Mesendoderm (in vitro differentiated cells): ENCODE measurements around the gene HOXA11.

Experiments
- DNase-seq: peaks from one replicate; pipeline ENCODE4 v3.0.0; 2013
- H2AK5ac ChIP-seq: 2 replicates; pipeline ENCODE4 v1.6.1; 2013; ENCODE audit warnings: low read length, inconsistent platforms
- H2BK120ac ChIP-seq: 2 replicates; pipeline ENCODE4 v1.6.1; 2013; ENCODE audit warnings: low read depth, mild to moderate bottlenecking, low read length, moderate library complexity, mixed read lengths
- H2BK15ac ChIP-seq: replicated peaks from 2 replicates; pipeline ENCODE4 v1.6.1; 2013; ENCODE audit warnings: low read depth, mild to moderate bottlenecking, moderate library complexity
- H2BK5ac ChIP-seq: 2 replicates; pipeline ENCODE4 v1.6.1; 2013; ENCODE audit warnings: low read length, inconsistent platforms
- H3K18ac ChIP-seq: 2 replicates; pipeline ENCODE4 v1.6.1; 2013; ENCODE audit warnings: mild to moderate bottlenecking, low read length, mixed read lengths
- H3K23ac ChIP-seq: one replicate; pipeline ENCODE4 v1.6.1; 2013; ENCODE audit warnings: low read length
- H3K27ac ChIP-seq: 2 replicates; pipeline ENCODE4 v1.5.1; 2013; ENCODE audit warnings: low read depth, mild to moderate bottlenecking, inconsistent platforms, low read length, moderate library complexity
- H3K27me3 ChIP-seq: 2 replicates; pipeline ENCODE4 v1.6.1; 2013; ENCODE audit warnings: low read length, control low read depth, mild to moderate bottlenecking, inconsistent platforms; ENCODE audit not compliant: insufficient read depth, poor library complexity
- H3K36me3 ChIP-seq: 2 replicates; pipeline ENCODE4 v1.6.1; 2013; ENCODE audit warnings: low read length, inconsistent platforms; ENCODE audit not compliant: control insufficient read depth, insufficient read depth
- H3K4ac ChIP-seq: one replicate; pipeline ENCODE4 v1.6.1; 2013; ENCODE audit warnings: low read depth, mild to moderate bottlenecking, low read length, moderate library complexity
- H3K4me1 ChIP-seq: 2 replicates; pipeline ENCODE4 v1.6.1; 2013; ENCODE audit warnings: low read depth, low read length, inconsistent platforms; ENCODE audit not compliant: control insufficient read depth
- H3K4me2 ChIP-seq: 2 replicates; pipeline ENCODE4 v1.6.1; 2013; ENCODE audit warnings: low read length
- H3K4me3 ChIP-seq: 2 replicates; pipeline ENCODE4 v1.5.1; 2013; ENCODE audit warnings: mild to moderate bottlenecking, low read length
- H3K56ac ChIP-seq: one replicate; pipeline ENCODE4 v1.6.1; 2013; ENCODE audit warnings: low read length
- H3K79me1 ChIP-seq: 2 replicates; pipeline ENCODE4 v1.6.1; 2013; ENCODE audit warnings: low read length, inconsistent platforms
- H3K79me2 ChIP-seq: 2 replicates; pipeline ENCODE4 v1.6.1; 2013; ENCODE audit warnings: mild to moderate bottlenecking, low read length; ENCODE audit not compliant: control insufficient read depth, insufficient read depth
- H3K9ac ChIP-seq: 2 replicates; pipeline ENCODE4 v1.6.1; 2013; ENCODE audit warnings: low read length, inconsistent platforms
- H4K5ac ChIP-seq: one replicate; pipeline ENCODE4 v1.6.1; 2013; ENCODE audit warnings: low read length
- H4K8ac ChIP-seq: one replicate; pipeline ENCODE4 v1.6.1; 2013; ENCODE audit warnings: low read depth, mild to moderate bottlenecking, control low read depth, low read length, moderate library complexity
- WGBS: extraction: QIAGEN DNeasy Blood & Tissue Kit; methylation state at CpG from one replicate; pipeline ENCODE4 v1.1.7; 2013; ENCODE audit warnings: low lambda C conversion rate, missing lambda C conversion rate; ENCODE audit not compliant: insufficient coverage; ENCODE audit errors: extremely low coverage; 5-methylcytosine and 5-hydroxymethylcytosine counted together

Gene HOXA11

DNA sequence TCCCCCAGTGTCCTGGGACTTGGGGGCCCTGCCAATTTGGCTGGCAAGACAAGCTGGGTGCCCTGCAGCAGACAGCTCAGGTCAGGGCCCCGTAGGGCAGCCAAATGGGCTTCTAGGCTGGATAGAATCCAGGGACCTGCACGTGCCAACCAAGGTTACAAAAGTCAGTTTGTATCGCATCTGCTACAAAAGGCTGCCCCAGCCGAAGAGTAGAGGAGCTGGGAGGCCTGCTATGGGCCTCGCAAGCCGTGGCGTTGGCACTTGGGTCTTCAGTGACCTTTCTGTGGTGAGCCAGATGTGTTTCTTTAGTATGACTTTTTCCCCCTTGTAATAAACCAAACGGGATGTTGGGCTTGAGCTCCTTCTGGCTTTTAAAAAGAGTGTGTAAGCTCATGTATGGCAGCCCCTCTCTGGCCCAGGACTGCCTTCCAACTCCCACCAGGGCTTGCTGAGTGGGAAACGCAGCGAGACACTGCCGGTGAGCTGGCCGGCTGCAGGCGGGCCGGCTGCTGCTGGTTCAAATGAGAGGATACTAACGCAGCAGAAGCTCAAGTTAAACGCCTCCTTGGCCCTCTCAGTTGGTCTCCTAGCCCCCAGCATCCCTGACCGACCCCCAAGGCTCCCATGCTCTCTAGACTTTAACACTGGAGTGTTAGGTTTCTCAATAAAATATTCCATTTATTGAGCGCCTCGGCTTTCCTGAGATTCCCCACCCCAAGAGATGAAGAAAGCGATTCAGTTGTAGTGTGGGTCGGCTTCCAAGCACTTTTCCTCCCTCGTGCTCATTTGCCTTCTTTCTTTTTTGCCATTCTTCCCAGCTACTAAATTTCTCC lies 7.9 kb downstream of the HOXA11 start:
- H4K8ac ChIP-seq: no peak overlapping the region
- no peak overlapping the region for H2BK15ac ChIP-seq
- H2AK5ac ChIP-seq: no peak overlapping the region
- no peak overlapping the region for H3K56ac ChIP-seq
- WGBS: no CpG with 5 or more reads among the region's 22 CpGs
- DNase-seq: no peak
- no peak overlapping the region for H2BK120ac ChIP-seq
- no peak overlapping the region for H2BK5ac ChIP-seq
- H4K5ac ChIP-seq: no peak overlapping the region
- H3K79me1 ChIP-seq: no peaks in the 10 kb centered on the region
- no peak overlapping the region for H3K9ac ChIP-seq
- H3K79me2 ChIP-seq: no peaks in the 10 kb centered on the region
- no peak overlapping the region for H3K23ac ChIP-seq
- H3K4me1 ChIP-seq: no peaks in the 10 kb centered on the region
- H3K27me3 ChIP-seq: peaks cover 93% of the 10 kb centered on the region
- H3K4ac ChIP-seq: no peak overlapping the region
- no peak overlapping the region for H3K4me2 ChIP-seq
- no peaks in the 10 kb centered on the region for H3K36me3 ChIP-seq
- no peak overlapping the region for H3K27ac ChIP-seq
- H3K4me3 ChIP-seq: no peak overlapping the region
- no peak overlapping the region for H3K18ac ChIP-seq

GRCh38 chr7:27176524-27176845 lies 8.5 kb downstream of the HOXA11 start:
- no peaks in the 10 kb centered on the region for H3K4me1 ChIP-seq
- H3K9ac ChIP-seq: no peak overlapping the region
- no peak overlapping the region for H3K4ac ChIP-seq
- no peak overlapping the region for H2BK15ac ChIP-seq
- H3K4me2 ChIP-seq: no peak overlapping the region
- no peaks in the 10 kb centered on the region for H3K79me2 ChIP-seq
- no peak overlapping the region for H4K5ac ChIP-seq
- H2BK5ac ChIP-seq: no peak overlapping the region
- no peak overlapping the region for H3K18ac ChIP-seq
- H3K56ac ChIP-seq: no peak overlapping the region
- no peak overlapping the region for H3K27ac ChIP-seq
- H3K4me3 ChIP-seq: no peak overlapping the region
- no peak overlapping the region for H4K8ac ChIP-seq
- no peaks in the 10 kb centered on the region for H3K79me1 ChIP-seq
- DNase-seq: no peak
- peak overlapping the region; percentile 31 for H3K23ac ChIP-seq
- peaks cover 93% of the 10 kb centered on the region for H3K27me3 ChIP-seq
- no peak overlapping the region for H2BK120ac ChIP-seq
- no CpG with 5 or more reads among the region's 3 CpGs for WGBS
- H3K36me3 ChIP-seq: no peaks in the 10 kb centered on the region
- H2AK5ac ChIP-seq: no peak overlapping the region

DNA sequence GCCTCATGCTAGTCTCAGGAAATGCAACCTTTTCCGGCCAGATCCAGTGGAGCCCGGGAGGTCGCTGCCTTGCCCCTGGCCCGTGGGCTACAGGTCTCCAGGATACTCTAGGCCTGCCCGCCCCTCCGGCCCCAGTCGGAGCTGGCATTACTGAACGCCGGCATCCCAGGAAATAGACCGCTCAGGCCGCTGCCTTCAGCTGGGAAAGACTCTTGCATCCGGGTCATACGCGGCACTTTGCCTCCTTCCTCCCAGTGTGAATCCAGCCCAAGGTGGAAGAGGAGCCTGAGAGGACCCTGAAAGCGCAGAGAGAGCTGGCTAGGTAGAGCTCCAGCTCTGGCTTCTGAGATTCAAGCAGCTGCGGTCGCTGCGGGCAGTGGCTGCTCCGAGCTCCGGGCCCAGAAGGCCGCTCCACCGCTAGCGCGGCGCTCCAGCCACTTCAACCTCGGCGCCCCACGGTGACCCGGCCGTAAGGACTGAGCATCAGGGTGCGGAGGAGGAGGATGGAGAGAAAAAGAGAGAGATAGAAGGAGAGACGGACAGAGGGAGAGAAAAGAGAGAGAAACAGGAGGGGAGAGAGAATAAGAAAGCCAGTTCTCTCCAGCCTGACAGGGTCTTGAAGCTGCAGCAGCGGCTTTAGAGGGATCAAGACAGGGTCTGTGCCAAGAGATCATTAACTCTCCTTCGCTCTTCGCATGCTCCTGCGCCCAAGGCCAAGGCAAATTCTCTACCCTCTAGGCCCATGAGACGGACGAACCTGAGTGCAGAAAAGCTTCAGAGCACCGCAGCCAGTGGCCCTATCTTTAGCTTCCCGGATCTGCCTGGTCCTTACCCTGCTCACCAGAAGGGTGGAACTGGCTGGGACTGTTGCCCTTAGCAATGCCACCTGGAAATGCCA lies 9.2 kb downstream of the HOXA11 start:
- no peak overlapping the region for H2BK15ac ChIP-seq
- H3K4me2 ChIP-seq: no peak overlapping the region
- no peak overlapping the region for H4K8ac ChIP-seq
- no peak overlapping the region for H2AK5ac ChIP-seq
- no peak overlapping the region for H3K4ac ChIP-seq
- no peaks in the 10 kb centered on the region for H3K79me1 ChIP-seq
- H3K27me3 ChIP-seq: peaks cover 95% of the 10 kb centered on the region
- H3K18ac ChIP-seq: no peak overlapping the region
- H2BK120ac ChIP-seq: no peak overlapping the region
- H3K36me3 ChIP-seq: no peaks in the 10 kb centered on the region
- no peak overlapping the region for H3K56ac ChIP-seq
- H3K9ac ChIP-seq: no peak overlapping the region
- no peaks in the 10 kb centered on the region for H3K4me1 ChIP-seq
- no peak overlapping the region for H3K4me3 ChIP-seq
- H2BK5ac ChIP-seq: no peak overlapping the region
- H3K79me2 ChIP-seq: no peaks in the 10 kb centered on the region
- H3K27ac ChIP-seq: no peak overlapping the region
- H3K23ac ChIP-seq: peak overlapping the region; percentile 31
- no CpG with 5 or more reads among the region's 40 CpGs for WGBS
- DNase-seq: no peak
- H4K5ac ChIP-seq: no peak overlapping the region

DNA sequence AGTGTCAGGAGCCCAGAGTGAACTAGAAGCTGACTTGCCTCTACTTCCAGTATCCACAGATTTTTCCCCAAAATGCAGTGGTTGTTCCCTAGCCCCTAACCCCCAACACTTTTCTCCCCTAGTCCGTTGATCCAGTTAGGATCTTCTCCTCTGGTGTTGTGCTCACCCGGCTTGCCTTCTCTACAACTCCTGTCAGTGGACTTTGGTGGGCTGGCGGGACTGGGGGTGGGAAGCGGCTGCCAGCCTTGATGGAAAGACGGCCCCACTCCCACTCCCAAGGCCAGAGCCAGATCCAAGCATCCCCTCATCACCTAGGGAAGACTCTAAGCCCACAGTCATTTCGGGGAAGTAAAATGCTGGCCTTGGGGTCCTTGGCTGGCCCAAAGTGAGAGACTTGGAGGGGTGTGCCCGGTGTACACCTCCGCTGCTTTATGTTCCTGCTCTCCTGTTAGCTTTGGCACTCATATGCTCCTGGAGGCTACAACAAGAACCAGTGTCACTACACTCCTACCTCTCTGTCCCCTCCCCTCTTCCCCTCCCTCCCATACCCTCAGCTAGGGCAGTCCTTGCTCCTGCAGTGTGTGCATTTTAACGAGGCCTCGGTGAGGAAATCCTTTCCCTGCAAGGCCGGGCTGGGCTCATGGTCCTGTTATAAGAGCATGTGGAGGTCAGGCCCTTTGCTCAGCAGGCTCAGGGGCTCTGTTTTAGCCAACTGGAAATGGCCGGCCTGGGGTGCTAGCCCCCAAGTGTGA lies 10.0 kb downstream of the HOXA11 start:
- peaks cover 89% of the 10 kb centered on the region for H3K27me3 ChIP-seq
- H3K9ac ChIP-seq: no peak overlapping the region
- H3K4ac ChIP-seq: no peak overlapping the region
- H2AK5ac ChIP-seq: no peak overlapping the region
- no CpG with 5 or more reads among the region's 12 CpGs for WGBS
- no peaks in the 10 kb centered on the region for H3K36me3 ChIP-seq
- DNase-seq: peak; percentile 52
- H3K79me2 ChIP-seq: no peaks in the 10 kb centered on the region
- no peak overlapping the region for H2BK15ac ChIP-seq
- H3K79me1 ChIP-seq: no peaks in the 10 kb centered on the region
- H3K4me2 ChIP-seq: no peak overlapping the region
- no peak overlapping the region for H3K27ac ChIP-seq
- H4K8ac ChIP-seq: no peak overlapping the region
- H3K4me1 ChIP-seq: no peaks in the 10 kb centered on the region
- H4K5ac ChIP-seq: no peak overlapping the region
- no peak overlapping the region for H3K23ac ChIP-seq
- H3K18ac ChIP-seq: no peak overlapping the region
- no peak overlapping the region for H3K4me3 ChIP-seq
- no peak overlapping the region for H2BK120ac ChIP-seq
- no peak overlapping the region for H3K56ac ChIP-seq
- H2BK5ac ChIP-seq: no peak overlapping the region

DNA sequence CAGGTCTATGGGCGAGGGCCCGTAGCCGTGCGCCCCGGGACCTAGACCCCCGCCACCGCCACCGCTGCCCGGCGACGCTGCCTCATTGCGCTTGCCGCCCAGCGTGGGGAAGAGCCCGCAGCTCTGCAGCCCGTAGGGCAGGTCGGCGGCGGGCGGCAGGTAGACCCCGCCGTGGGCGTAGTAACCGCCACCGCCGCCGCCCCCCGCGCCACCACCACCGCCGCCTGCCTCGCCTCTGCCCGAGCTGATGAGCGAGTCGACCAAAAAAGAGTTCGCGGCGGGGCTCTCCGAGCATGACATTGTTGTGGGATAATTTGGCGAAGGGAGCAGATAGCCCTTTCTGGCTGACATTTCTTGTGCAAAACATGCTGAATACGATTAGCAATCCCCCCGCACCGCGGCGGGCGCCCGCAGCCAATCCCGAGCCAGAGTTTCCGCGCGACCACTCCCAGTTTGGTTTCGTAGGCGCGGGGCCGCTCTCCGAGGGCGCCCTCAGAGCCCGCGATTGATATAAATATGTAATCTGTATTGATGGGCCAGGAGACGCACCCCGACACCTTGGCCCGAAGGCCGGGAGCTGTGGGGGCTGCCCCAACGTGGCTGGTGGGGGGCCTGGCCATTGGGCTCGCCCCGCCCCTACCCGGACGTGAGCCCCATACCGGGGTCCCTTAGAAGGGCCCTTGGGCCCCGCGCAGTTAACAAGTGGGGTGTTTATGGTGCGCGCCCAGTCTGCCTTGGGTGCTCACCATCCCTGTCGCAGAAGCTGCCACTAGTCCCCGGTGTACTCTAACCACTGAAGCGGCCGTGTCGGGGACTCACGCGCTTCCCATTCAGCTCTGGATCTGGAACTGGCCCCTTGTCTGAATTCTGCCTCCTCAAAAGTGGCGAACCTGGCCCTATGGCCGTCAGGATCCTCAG lies 10.8 kb downstream of the HOXA11 start, which contains the start of gene HOXA10:
Gene HOXA10, minus strand, starts transcription at position 365 of the 918 bp plus-strand sequence. Its CDS starts 14 bp downstream, at position 351.
- no peak within 1 kb of the TSS for H4K5ac ChIP-seq
- H3K27me3 ChIP-seq: peaks cover 89% of the 10 kb centered on the region
- H3K56ac ChIP-seq: peak within 1 kb of the TSS; percentile 25
- no peak within 1 kb of the TSS for H3K27ac ChIP-seq
- no peak within 1 kb of the TSS for H3K23ac ChIP-seq
- no peak within 1 kb of the TSS for H2BK120ac ChIP-seq
- no peak within 1 kb of the TSS for H2AK5ac ChIP-seq
- no peak within 1 kb of the TSS for H3K4me3 ChIP-seq
- H3K18ac ChIP-seq: peak within 1 kb of the TSS; percentile 5
- H4K8ac ChIP-seq: no peak within 1 kb of the TSS
- no peak within 1 kb of the TSS for H3K9ac ChIP-seq
- no peaks in the 10 kb centered on the region for H3K36me3 ChIP-seq
- H2BK15ac ChIP-seq: no peak within 1 kb of the TSS
- no peak for DNase-seq
- H3K4me2 ChIP-seq: peak within 1 kb of the TSS; percentile 34
- no peaks in the 10 kb centered on the region for H3K79me1 ChIP-seq
- no CpG with 5 or more reads among the region's 82 CpGs for WGBS
- no peak within 1 kb of the TSS for H3K4ac ChIP-seq
- no peak within 1 kb of the TSS for H2BK5ac ChIP-seq
- H3K79me2 ChIP-seq: no peaks in the 10 kb centered on the region
- no peaks in the 10 kb centered on the region for H3K4me1 ChIP-seq
